ENCODE data around the gene ACAP3.

ACAP3 gene

DNA sequence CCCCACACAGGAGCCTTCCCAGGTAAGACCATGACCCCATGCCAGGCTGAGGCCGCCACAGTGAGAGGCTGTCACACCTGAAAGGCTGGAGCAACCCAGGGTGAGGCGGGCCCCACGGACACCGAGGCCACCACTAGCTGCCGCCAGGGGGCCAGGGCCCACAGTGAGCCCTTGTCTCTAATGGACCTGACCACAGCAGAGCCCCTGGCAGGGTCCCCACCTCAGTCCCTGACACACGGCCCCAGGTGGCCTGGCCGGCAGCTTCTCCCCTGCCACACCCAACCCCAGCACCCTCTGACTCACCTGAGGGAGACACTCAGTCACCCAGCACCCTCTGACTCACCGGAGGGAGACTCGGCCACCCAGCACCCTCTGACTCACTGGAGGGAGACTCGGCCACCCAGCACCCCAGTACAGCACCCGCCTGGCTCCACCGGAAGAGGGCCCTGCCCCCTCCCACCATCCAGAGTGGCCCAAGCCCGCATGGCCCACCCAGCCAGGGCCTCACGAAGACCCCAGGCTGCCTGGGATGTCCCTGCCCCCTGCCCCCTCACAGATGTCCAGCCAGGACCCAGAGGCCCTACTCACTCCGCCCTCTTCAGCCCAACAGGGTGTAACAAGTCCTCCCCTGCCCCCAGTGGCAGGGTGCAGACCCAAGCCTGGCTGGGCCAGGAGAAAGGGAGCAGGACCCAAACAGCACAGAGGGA lies 37.1 kb upstream of the ACAP3 start:
- in situ Hi-C loops (cut with MboI; ENCODE audit: low sequenced_read_pairs): no loop called here

GRCh38 chr1:1343811-1344421 lies 36.2 kb upstream of the ACAP3 start:
- in situ Hi-C loops (cut with MboI; ENCODE audit: low sequenced_read_pairs): no loop called here

- in situ Hi-C loops (cut with MboI; ENCODE audit: low sequenced_read_pairs): no loop called here
These were observed 34.9 kb upstream of the ACAP3 start for GRCh38 chr1:1342584-1343115.

DNA sequence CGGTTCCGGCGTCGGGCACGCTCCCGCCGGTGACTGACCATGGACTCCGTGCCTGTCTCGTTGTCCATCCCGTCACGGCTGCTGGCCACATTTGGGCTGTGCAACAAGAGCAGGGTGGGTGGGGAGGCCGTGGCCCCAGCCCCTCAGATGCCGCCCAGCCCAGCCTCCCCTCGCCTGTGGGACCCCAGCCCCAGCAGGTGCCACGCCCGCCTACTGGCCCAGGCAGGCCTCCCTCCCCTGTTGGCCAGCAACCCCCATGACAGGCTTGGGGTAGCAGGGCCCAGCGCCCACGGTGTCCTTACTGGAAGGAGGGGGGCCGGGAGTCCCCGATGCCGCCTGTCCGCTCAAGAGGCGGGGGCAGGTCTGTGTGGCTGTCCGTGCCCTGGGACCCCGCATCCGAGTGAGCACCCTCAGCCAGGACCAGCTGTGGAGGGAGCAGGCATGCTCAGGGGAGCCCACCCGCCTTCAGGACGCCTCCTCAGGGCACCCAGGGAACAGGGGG lies 34.4 kb upstream of the ACAP3 start:
- in situ Hi-C loops (cut with MboI; ENCODE audit: low sequenced_read_pairs): no loop called here

- in situ Hi-C loops (cut with MboI; ENCODE audit: low sequenced_read_pairs): no loop called here
These were observed 33.9 kb upstream of the ACAP3 start for GRCh38 chr1:1341549-1342021.

DNA sequence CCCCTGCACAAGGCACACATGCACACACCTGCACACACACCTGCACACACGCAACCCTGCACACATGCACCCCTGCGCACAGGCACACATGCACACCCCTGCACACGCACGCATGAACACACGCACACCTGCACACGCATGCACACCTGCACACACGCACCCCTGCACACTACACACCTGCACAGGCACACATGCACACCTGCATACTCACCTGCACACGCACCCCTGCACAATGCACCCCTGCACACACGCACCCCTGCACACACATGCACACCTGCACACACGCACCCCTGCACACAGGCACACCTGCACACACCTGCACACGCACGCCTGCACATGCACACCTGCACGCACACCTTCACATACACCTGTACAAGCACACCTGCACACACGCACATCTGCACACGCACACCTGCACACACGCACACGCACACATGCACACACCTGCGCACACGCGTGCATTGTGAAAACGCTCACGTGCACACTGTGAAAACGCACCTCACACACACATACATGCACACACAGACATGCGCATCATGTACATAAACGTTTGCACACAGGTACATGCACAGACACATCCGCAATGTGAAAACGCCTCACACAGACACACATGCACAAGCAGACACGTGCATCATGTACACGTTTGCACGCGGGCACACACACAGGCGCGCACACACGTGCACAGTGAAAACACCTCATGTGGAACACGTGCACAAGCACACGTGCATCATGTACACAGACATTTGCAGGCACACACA lies 33.2 kb upstream of the ACAP3 start:
- in situ Hi-C loops (cut with MboI; ENCODE audit: low sequenced_read_pairs): no loop called here

DNA sequence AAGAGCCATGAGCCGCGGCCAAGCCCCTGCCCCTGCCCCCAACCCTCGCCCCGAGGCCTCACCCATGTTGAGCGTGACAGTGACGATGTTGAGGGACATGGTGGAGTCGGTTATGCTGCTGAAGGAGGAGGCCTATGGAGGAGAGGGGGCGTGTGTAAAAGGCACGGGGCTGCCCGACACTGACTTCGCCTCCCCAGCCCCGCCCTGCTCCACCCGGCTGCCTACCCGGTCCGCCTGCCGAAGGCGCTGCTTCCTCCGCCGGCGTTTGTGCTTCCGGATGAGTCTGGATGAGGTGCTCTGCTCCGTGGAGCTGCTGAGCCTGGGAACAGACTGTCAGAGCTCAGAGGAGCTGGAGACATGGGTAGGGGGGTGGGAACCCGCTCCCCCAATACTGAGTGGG lies 32.5 kb upstream of the ACAP3 start:
- in situ Hi-C loops (cut with MboI; ENCODE audit: low sequenced_read_pairs): no loop called here

- in situ Hi-C loops (cut with MboI; ENCODE audit: low sequenced_read_pairs): no loop called here
These were observed 30.5 kb upstream of the ACAP3 start for GRCh38 chr1:1338278-1338677.

DNA sequence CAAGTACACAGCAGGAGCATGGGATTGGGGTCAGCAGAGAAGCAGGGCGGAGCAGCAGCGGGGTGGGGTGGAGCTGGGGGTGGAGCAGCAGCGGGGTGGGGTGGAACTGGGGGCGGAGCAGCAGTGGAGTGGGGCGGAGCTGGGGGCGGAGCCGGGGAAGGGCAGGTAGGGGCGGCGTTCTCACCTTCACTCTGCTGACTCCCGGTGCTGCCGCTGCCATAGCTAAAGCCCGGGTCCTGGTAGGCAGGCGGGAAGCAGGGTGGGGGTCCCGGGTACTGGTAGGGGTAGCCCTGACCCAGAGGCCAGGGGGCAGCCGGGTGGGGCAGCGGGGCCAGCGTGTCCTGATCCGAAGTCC lies 30.0 kb upstream of the ACAP3 start:
- in situ Hi-C loops (cut with MboI; ENCODE audit: low sequenced_read_pairs): no loop called here

- in situ Hi-C loops (cut with MboI; ENCODE audit: low sequenced_read_pairs): no loop called here
These were observed 29.4 kb upstream of the ACAP3 start for GRCh38 chr1:1336931-1337792.

DNA sequence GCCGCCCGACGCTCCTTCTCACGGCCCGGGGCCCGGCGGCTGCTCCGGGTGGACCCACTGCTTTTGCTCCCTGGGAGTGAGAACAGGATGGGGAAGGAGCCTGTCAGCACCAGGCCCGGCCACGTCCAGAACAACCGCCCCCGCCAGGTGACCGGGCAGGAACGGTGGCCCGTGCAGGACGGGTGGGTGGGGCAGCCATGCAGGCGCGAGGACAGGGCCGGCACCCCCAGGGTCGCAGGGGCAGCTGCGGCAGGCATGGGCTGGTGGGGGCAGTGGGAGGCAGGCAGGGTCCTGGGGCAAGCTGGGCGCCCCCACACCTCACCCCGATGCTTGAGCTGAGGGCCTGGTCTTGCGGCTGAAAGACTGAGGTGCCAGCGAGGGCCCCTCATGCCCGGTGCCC lies 28.7 kb upstream of the ACAP3 start:
- in situ Hi-C loops (cut with MboI; ENCODE audit: low sequenced_read_pairs): no loop called here

DNA sequence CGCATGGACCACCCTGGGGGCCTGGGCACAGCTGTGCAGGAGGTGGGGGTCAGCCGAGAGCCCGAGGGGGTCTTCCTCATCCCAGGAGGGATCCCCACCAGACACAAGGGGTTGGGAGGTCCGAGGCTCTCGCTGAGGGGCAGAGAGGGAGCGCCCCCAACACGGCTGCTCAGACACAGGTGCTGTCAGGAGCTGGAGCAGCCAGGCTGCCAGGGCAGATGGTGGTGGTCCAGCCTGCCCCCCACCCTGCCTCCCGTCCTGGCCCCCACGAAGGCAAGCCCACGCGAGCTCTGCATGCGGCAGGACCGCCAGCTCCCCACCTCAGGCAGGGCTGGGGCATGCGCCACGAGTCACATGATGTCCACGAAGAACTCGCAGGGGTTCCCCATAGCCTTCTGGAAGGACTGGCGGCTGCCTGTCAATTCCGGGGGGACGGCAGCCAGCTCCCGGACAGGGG lies 28.1 kb upstream of the ACAP3 start:
- in situ Hi-C loops (cut with MboI; ENCODE audit: low sequenced_read_pairs): no loop called here

GRCh38 chr1:1335283-1335682 lies 27.6 kb upstream of the ACAP3 start:
- in situ Hi-C loops (cut with MboI; ENCODE audit: low sequenced_read_pairs): no loop called here

GRCh38 chr1:1334835-1335234 lies 27.1 kb upstream of the ACAP3 start:
- in situ Hi-C loops (cut with MboI; ENCODE audit: low sequenced_read_pairs): no loop called here

- in situ Hi-C loops (cut with MboI; ENCODE audit: low sequenced_read_pairs): no loop called here
These were observed 26.0 kb upstream of the ACAP3 start for GRCh38 chr1:1333551-1334241.

GRCh38 chr1:1332774-1333480 lies 25.2 kb upstream of the ACAP3 start:
- in situ Hi-C loops (cut with MboI; ENCODE audit: low sequenced_read_pairs): no loop called here

- in situ Hi-C loops (cut with MboI; ENCODE audit: low sequenced_read_pairs): no loop called here
These were observed 24.5 kb upstream of the ACAP3 start for GRCh38 chr1:1332031-1332755.

- in situ Hi-C loops (cut with MboI; ENCODE audit: low sequenced_read_pairs): no loop called here
These were observed 23.6 kb upstream of the ACAP3 start, which contains the start of gene TAS1R3 for GRCh38 chr1:1331068-1331965. TAS1R3 (plus strand) TSS chr1:1331280; CDS start chr1:1331346, 66 bp downstream.

Data from HL-60/S4 treated with retinoic acid at 250 ng/mL for 4 days and 3 days (cell line).